Stimulated activated CD8-positive, alpha-beta memory T cell treated with anti-CD3 and anti-CD28 coated beads, Interleukin-4, amount 100 ng/mL, for 24 hours (primary cell): ENCODE results near the gene TPRX1.
"Not testable (repeated sequence)": the region's sequence is repeated elsewhere in the genome, so short reads cannot be mapped to it uniquely, and the experiment has no call there.

ENCODE experiments used
- DNase-seq: peaks from one replicate; pipeline ENCODE4 v3.0.0-alpha.2; 2020; ENCODE audit warnings: low read depth

Gene TPRX1, protein sequence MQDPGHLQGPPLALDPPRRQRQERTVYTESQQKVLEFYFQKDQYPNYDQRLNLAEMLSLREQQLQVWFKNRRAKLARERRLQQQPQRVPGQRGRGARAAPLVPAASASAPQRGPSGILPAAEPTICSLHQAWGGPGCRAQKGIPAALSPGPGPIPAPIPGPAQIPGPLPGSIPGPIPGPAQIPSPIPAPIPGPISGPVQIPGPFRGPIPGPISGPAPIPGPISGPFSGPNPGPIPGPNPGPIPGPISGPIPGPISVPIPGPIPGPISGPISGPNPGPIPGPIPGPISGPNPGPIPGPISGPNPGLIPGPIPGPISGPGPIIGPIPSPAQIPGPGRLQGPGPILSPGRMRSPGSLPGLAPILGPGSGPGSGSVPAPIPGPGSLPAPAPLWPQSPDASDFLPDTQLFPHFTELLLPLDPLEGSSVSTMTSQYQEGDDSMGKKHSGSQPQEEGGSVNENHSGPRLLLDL

DNA sequence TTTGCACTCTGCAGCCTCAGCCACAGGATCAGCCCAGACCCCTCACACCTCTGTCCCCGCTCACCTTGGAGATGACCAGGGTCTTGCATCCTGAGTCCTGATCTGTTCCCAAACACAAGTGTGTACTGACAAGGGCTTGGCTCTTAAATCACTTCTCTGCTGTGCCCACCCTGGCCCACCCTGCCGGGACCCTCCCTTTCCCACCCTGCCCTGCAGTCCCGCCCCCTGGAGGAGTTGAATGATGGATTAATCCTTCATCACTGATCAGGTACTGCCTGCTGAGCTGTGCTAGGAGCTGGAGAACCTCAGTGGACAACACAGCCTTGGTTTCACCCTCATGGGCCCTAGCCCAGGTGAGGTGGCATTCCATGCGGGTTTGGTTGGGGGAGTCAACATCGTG, at the start of gene TPRX1:
TPRX1 (minus strand) TSS at position 101 of the 400 bp plus-strand sequence; CDS start at position 89, 12 bp downstream.
- DNase-seq, result not testable (repeated sequence)

DNA sequence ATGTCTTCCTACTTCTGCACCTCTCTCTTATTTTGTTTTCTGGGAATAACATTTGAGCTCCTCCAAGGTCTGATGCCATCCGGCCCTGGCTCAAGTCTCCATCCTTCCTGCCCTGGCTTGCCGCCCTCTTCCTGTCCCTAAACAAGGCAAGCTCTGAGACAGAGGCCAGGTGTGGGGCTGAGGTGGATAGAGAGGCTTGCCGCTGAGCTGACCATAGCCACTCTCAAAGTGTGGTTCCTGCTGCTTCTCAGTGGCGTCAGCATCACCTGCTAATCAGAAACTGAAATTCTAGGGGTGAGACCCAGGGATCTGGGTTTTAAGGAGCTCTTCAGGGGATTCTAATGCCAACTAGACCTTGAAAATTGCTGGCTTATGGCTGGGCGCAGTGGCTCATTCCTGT, 48.7 kb upstream of the TPRX1 start:
- no peak for DNase-seq

DNA sequence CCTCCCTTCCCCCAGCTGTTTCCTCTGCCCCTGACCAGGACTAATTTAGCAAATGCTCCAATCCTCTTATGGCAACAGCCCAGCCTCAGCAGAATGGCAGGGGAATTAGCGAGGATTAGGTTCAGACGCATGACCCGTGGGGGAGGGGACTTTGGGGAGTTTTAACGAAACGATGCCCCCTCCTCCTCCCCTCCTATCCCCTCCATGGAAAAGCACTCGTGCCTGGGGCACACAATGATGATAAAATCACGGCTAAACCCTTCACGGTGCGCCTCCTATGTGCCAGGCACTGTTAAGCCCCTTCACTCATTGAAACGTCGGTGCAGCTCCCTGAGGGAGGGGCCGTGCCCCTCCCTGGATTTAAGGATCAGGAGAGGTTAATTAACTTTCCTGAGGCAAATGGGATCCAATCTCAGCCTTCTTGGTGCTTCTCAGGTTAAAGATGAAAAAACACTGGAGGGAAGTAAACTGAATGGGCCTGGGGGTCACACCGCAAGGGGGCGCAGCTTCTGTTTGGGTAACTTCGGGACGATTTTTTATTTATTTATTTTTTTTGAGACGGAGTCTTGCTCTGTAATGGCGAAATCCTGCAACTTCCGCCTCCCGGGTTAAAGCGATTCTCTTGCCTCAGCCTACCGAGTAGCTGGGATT, 44.6 kb upstream of the TPRX1 start:
- DNase-seq, result peak; percentile 11

DNA sequence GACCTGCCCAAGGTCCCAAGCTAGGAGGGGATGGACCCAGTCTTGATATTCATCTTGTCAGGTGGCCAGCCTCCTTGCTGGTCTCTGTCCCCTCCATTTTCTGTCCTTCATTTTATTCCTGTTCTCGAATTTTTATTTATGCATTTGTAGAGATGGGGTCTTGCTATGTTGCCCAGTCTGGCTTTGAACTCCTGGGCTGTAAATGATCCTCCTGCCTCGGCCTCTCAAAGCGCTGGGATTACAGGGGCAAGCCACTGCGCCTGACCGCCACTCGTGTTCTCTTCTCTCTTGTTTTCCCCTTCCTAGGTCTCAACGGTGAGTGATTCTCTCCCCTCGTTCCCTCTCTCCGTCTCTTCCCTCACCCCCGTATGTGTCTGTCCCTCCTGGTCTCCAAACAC, 44.1 kb upstream of the TPRX1 start:
- no peak for DNase-seq

DNA sequence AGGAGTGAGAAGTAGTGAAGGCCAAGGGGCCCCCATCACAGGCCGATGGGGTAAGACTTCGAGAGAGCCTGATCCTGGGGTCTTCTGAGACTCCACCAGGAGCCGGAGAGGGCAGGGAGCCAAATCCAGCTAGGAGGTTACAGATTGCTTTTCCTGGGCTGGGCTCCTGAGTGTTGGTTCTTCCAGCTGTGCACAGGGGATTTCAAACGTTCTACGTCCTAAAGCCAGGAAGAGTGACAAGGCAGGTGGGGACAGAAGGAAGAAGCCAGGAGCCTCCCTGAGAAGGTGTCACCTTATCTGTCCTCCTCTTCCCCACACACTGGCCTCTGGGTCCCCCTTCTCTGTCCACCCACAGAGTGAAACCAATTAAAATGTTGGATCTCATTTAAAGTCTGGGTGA, 38.6 kb upstream of the TPRX1 start:
- DNase-seq, result no peak

DNA sequence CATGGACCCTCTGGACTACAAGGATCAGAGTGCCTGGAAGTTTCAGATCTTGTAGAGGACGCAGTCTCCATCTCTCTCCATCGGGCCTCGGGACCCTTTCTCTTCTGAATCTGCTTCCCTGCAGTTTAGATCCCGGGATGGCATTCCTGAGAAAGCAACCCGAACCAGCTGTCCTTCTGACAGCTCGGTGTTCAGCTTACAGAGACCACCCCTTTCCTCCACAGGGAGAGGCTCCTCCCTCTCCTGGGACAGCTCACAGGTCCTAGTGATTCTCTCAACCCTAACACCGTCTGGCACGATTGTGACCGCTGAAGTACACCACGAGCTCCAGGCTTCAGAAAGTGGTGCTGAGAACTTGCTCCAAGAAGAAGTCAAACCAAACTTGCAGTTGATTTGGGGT, 35.6 kb upstream of the TPRX1 start:
- DNase-seq, result no peak

DNA sequence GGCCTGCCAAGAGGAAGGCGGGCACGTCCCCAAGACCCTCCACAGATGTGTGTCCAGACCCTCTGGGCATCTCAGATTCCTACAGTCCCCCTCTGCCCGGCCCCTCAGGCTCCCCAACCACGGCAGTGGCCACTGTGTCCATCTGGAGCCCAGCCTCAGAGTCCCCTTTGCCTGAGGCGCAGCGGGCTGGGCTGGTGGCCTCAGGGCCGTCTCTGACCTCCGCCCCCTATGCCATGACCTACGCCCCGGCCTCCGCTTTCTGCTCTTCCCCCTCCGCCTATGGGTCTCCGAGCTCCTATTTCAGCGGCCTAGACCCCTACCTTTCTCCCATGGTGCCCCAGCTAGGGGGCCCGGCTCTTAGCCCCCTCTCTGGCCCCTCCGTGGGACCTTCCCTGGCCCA, 35.1 kb upstream of the TPRX1 start:
- no peak for DNase-seq

DNA sequence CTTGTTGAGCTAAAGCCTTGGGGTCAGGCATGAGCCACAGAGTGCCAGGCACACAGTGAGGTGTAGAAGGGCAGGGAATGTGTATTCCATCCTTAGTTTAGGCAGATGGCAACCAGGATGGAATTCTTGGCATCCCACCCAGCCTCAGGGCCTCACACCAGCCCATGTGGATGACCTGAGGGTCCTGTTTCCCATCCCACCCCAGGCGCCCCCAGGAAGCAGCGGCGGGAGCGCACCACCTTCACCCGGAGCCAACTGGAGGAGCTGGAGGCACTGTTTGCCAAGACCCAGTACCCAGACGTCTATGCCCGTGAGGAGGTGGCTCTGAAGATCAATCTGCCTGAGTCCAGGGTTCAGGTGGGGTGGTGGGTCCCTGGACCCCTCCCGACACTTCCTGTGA, 31.7 kb upstream of the TPRX1 start:
- DNase-seq, result no peak

DNA sequence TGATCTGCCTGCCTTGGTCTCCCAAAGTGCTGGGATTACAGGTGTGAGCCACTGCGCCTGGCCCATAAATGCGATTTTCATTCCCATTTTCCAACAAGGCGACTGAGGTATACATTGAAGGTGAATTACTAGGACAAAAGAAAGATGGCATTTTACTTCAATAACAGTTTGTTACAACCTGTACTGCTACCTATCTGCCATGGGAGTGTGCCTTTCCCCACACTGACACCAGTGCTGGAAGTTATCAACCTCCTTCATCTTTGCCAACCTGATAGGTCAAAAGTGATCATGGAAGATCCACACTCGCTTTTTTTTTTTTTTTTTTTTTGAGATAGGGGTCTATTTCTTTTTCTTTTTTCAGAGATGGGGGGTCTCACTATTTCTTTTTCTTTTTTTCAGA, 28.4 kb upstream of the TPRX1 start:
- no peak for DNase-seq

DNA sequence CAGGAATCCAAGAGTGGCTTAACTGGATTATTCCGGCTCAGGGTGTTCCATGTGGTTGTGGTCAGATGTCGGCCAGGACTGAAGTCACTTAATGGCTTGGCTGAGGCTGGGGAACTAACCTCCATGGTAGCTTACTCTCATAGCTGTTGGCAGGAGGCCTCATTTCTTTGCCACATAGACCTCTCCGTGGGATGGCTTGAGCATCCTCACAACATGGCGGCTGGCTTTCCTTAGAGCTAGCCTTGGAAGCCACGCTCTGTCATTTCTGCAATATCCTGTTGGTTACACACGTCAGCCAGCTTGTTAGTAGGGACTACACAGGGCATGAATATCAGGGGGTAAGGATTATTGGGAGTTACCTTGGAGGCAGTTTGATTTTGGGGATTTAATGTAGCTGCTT, 22.4 kb upstream of the TPRX1 start:
- DNase-seq, result no peak

DNA sequence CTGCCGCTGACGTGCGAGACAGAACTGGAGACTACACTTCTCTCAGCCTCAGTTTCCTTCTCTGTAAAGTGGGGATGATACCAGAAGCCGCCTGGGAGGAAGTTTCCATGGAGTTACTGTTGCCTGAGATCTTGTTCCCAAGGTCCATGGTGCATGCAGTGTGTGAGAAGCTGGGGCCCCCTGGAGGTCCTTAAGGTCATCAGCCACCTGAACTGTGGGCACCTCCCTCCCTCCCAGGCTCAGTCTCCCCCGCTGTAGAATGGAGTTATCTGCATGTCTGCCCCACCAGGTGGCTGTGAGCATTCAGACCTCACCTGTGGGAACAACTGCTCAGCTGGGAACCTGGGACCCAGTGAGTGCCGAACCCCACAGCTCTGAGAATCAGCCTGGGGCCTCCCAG, 20.0 kb upstream of the TPRX1 start:
- DNase-seq, result no peak

DNA sequence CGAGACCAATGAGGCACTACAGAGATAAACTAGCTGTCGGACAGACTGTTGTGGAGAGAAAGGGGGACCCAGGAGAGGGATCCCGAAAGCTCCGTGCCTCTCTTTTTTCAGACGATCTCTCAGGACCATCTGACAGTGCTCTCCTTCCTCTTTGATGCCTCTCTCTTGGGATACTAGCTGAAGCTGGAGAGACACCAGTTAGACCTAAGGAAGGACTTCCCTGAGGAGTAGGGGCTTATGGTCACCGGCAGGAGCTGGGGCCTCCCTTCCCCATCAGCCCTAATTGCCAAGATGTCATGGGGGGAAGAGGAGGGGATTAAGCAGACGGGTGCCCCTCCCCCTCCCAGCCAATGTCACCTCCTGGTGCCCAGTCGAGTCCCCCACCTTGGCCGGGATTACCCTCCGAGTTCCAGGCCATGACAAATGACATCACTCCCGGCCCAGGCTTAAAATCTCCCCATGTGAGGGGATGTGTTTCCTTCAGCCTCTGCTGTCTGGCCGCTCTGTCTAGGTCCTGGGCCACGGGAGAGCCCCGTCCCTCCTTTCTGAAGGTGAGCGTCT, 17.2 kb upstream of the TPRX1 start, which contains the start of gene CRX:
CRX (plus strand) TSS at position 478 of the 561 bp plus-strand sequence. CDS start 12,507 bp downstream, outside the sequence.
- DNase-seq, result no peak

DNA sequence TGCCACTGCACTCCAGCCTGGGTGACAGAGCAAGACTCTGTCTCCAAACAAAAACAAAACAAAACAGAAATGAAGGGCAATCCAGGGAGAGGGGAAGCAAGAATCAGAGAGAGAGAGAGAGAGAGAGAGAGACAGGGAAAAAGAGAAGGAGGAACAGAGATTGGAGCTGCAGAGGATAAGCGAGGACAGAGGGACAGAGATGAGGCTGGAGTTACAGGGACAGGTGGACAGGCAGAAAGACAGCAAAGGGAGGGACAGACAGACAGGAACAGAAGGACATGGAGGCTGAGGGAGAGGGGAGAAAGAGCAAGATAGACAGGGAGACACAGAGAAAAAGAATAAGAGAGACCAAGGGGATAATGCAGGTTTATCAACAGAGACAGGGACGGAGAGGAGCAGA, 16.1 kb upstream of the TPRX1 start:
- DNase-seq, result no peak

DNA sequence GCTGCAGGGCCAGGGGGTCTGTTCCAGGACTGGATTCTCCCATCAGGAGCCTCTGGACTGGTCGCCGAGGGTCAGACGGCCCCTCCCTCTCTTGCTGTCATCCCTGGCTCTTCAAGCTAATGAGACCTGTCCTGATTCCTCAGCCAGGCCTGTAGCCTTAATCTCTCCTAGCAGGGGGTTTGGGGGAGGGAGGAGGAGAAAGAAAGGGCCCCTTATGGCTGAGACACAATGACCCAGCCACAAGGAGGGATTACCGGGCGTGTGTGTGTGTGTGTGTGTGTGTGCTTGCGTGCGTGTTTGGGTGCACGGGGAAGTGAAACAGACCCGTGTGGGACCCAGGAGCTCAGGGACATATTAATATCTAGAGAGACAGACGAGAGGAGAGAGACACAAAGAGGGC, 15.5 kb upstream of the TPRX1 start:
- DNase-seq, result no peak

DNA sequence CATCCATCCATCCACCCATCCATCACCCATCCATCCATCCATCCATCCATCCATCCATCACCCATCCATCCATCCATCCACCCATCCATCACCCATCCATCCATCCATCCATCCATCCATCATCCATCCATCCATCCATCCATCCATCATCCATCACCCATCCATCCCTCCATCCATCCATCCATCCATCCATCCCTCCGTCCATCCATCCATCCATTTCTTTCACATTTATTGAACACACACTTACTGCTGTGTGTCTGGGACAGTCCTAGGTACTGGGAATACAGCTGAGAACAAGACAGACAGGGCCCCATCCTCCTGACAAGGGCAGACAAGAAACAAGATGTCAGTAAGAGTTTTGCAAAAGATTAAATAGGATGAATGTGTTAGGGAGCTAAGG, 13.9 kb upstream of the TPRX1 start:
- DNase-seq, result not testable (repeated sequence)

DNA sequence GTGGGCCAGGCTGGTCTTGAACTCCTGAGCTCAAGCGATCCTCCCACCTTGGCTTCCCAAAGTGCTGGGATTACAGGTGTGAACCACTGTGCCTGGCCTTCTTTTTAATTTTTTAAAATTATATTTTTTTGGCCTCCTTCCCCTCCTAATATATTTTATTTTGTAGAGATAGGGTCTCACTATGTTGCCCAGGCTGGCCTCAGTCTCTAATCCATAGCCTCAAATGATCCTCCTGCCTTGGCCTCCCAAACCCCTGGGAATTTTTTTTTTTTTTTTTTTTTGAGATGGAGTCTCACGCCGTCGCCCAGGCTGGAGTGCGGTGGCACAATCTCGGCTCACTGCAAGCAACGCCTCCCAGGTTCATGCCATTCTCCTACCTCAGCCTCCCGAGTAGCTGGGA, 11.9 kb upstream of the TPRX1 start:
- DNase-seq, result not testable (repeated sequence)

DNA sequence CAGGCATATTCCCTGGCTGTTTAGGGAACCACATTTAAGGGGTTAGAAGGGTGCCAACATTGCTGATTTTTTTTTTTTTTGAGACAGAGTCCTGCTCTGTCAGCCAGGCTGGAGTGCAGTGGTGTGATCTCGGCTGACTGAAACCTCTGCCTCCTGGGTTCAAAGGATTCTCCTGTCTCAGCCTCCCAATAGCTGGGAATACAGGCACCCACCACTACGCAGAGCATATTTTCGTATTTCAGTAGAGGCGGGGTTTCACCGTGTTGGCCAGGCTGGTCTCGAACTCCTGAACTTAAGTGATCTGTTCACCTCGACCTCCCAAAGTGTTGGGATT, 9.6 kb upstream of the TPRX1 start:
- DNase-seq, result no peak

DNA sequence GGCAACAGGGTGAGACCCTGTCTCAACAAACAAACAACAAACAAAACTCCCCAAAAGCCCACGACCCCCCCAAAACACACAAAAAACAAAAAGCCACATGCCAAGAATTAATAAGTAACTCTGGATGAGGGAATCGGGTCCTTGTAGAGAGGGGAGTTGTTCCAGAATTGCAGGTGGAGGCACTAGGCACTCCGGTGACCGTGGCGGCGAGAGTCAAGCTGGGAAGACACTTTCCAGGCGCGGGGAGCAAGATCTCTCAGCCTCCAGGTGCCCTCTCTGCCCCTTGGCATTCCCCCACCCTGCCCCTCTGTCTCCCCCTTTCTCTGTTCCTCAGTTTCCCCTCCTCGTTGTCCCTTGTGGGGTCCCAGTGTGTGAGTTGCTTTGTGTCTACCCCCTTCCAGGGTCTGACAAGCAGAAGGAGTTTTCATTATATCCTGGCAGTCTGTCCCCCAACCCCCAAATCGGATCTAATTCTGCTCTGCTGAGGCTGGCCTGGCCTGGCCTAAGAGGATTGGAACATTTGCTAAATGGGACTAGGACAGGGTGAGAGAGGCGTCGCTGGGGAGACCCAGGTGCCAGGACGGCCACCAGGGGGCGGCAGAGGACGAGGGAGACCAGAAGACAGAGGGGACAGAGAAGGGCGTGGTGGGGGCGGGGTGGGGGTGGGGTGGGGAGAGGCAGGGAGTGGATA, 9.1 kb upstream of the TPRX1 start:
- DNase-seq, result peak; percentile 78

DNA sequence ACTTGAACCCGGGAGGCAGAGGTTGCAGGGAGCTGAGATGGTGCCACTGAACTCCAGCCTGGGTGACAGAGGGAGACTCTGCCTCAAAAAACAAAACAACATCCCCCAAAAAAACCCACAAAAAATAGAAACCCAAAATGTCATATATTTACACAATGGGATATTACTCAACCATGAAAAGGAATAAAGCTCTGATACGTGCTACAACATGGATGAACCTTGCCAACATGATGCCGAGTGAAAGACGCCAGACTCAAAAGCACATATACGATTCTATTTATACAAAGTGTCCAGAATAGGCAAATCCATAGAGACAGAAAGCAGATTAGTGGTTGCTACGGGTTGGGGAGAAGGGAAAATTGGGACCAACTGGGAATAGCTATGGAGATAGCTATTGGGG, 2.1 kb upstream of the TPRX1 start:
- no peak for DNase-seq

DNA sequence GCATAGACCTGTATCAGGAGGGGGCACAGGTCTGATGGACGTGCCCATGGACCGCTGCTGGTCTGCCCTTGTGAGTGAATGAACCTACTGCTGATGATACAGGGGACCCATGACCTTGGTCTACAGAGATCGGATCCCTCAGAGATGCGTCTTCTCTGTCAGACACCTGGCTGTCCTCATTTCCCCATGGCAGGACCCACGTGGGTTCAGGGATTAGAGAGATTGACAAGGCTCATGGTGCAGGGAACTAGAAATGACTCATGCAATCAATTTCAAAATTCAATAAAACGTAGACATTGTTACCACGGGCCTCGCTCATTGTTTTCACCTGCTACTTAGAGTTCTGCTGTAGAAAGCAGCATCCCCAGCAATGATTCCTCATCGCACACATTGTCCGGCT, 962 bp upstream of the TPRX1 start:
- no peak for DNase-seq

DNA sequence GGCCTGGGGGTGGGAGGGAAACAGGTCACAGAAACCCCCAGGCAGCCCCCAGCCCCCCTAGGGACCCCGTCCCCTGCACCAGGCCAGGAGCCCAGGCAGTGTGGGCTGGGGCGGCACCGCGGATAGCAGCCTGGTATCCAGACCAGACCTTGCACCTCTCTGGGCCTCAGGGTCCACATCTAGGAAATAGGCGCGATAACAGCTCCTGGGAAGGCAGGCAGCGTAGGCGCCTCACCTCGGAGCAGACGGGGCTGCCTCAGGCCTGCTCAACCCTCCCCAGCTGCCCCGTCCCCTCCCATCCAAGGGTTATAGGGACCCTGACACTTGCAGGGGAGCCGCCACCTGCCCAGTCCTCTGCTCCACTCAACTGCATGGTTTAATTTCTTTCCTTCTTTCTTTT, 680 bp downstream of the TPRX1 start:
- DNase-seq, result not testable (repeated sequence)

DNA sequence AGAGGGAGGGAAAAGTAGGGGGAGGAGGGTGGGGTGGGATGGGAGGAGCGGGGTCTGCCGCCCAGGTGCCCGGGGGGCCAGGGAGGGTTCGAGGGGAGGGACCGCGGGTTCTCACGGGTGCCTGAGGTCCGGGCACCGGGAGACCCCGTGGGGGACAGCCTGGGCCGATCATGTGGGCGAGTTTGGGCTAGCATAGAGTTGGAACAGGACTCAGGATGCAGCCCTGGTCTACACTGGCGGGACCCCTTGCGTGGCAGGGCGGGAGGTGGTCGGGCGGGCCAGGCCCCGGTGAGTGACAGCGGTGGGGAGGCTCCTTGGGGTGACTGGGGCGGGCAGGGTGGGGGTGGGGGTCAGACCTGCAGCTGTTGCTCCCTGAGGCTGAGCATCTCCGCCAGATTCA, 1.2 kb downstream of the TPRX1 start:
- not testable (repeated sequence) for DNase-seq
